KMS-11 (cell line): ENCODE data around the gene AOPEP.

Experiments used
- H2AFZ ChIP-seq: fragments of 200-600 bp; sonication (generic); 2 replicates; pipeline ENCODE4 v1.6.1; 2016; ENCODE audit warnings: antibody characterized with exemption, mixed run types, low read depth
- H3K27ac ChIP-seq: fragments of 200-600 bp; sonication (generic); 2 replicates; pipeline ENCODE4 v1.6.1; 2016; ENCODE audit warnings: mild to moderate bottlenecking, mixed run types
- H3K27me3 ChIP-seq: fragments of 200-600 bp; sonication (generic); 2 replicates; pipeline ENCODE4 v1.6.1; 2017; ENCODE audit warnings: mild to moderate bottlenecking, low read depth, mixed run types, moderate library complexity; ENCODE audit not compliant: insufficient read depth
- H3K36me3 ChIP-seq: fragments of 200-600 bp; sonication (generic); 2 replicates; pipeline ENCODE4 v1.6.1; 2017; ENCODE audit warnings: mild to moderate bottlenecking, mixed run types; ENCODE audit not compliant: insufficient read depth
- H3K4me1 ChIP-seq: fragments of 200-600 bp; sonication (generic); 2 replicates; pipeline ENCODE4 v1.6.1; 2016; ENCODE audit warnings: mild to moderate bottlenecking, low read depth, mixed run types; ENCODE audit not compliant: poor library complexity, severe bottlenecking
- H3K4me2 ChIP-seq: fragments of 200-600 bp; sonication (generic); 2 replicates; pipeline ENCODE4 v1.7.0; 2016; ENCODE audit warnings: mild to moderate bottlenecking, mixed run types
- H3K4me3 ChIP-seq: fragments of 200-600 bp; sonication (generic); IDR thresholded peaks from 2 replicates; pipeline ENCODE4 v1.6.1; 2017; ENCODE audit warnings: low read depth, low read length, mixed read lengths; ENCODE audit not compliant: insufficient read depth
- H3K79me2 ChIP-seq: fragments of 200-600 bp; sonication (generic); 2 replicates; pipeline ENCODE4 v1.6.1; 2016; ENCODE audit warnings: low read depth, mixed run types; ENCODE audit not compliant: insufficient read depth
- H3K9ac ChIP-seq: fragments of 200-600 bp; sonication (generic); 2 replicates; pipeline ENCODE4 v1.6.1; 2016; ENCODE audit warnings: mild to moderate bottlenecking, mixed run types
- H4K20me1 ChIP-seq: fragments of 200-600 bp; sonication (generic); 2 replicates; pipeline ENCODE4 v1.6.1; 2016; ENCODE audit warnings: mild to moderate bottlenecking, mixed run types; ENCODE audit not compliant: insufficient read depth
- TF ChIP-seq, protein P1 (sequence below): fragments of 200-600 bp; sonication (generic); conservative IDR thresholded peaks from 2 replicates; pipeline ENCODE4 v1.6.1; 2017; ENCODE audit warnings: low read depth, mild to moderate bottlenecking, antibody characterized with exemption, low read length, moderate library complexity, mixed read lengths

AOPEP gene

GRCh38 chr9:95001720-95002119 is 275.2 kb downstream of the AOPEP start:
- Histone ChIP-seq H3K27me3 (no peaks in the 10 kb centered on the region; the same call in 1 of the 2 replicates), H3K79me2 (no peaks in the 10 kb centered on the region), H3K9ac (no peak overlapping the region), H2AFZ (no peak overlapping the region), H3K4me2 (no peak overlapping the region), H3K36me3 (no peaks in the 10 kb centered on the region), H3K4me3 (no peak overlapping the region), H3K27ac (no peak overlapping the region), H4K20me1 (no peaks in the 10 kb centered on the region), H3K4me1 (no peaks in the 10 kb centered on the region)
- TF ChIP-seq, protein P1, sequence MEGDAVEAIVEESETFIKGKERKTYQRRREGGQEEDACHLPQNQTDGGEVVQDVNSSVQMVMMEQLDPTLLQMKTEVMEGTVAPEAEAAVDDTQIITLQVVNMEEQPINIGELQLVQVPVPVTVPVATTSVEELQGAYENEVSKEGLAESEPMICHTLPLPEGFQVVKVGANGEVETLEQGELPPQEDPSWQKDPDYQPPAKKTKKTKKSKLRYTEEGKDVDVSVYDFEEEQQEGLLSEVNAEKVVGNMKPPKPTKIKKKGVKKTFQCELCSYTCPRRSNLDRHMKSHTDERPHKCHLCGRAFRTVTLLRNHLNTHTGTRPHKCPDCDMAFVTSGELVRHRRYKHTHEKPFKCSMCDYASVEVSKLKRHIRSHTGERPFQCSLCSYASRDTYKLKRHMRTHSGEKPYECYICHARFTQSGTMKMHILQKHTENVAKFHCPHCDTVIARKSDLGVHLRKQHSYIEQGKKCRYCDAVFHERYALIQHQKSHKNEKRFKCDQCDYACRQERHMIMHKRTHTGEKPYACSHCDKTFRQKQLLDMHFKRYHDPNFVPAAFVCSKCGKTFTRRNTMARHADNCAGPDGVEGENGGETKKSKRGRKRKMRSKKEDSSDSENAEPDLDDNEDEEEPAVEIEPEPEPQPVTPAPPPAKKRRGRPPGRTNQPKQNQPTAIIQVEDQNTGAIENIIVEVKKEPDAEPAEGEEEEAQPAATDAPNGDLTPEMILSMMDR: no peak

GRCh38 chr9:95003689-95004410 is 277.4 kb downstream of the AOPEP start:
- Histone ChIP-seq H3K4me2 (peak overlapping the region; percentile 86), H2AFZ (peak overlapping the region; percentile 81), H3K27ac (no peak overlapping the region), H3K27me3 (no peaks in the 10 kb centered on the region; the same call in 1 of the 2 replicates), H3K4me1 (no peaks in the 10 kb centered on the region), H3K36me3 (no peaks in the 10 kb centered on the region), H4K20me1 (no peaks in the 10 kb centered on the region), H3K79me2 (no peaks in the 10 kb centered on the region), H3K4me3 (no peak overlapping the region), H3K9ac (peak overlapping the region; percentile 39; the same call in 1 of the 2 replicates)
- TF ChIP-seq, protein P1: no peak

GRCh38 chr9:95004411-95005277 is 278.1 kb downstream of the AOPEP start:
- H3K9ac ChIP-seq: peak overlapping the region; percentile 39; the same call in 1 of the 2 replicates
- H3K27me3 ChIP-seq: no peaks in the 10 kb centered on the region; the same call in 1 of the 2 replicates
- H3K27ac ChIP-seq: no peak overlapping the region
- peak overlapping the region; percentile 86 for H3K4me2 ChIP-seq
- peak overlapping the region; percentile 81 for H2AFZ ChIP-seq
- no peaks in the 10 kb centered on the region for H3K36me3 ChIP-seq
- H3K79me2 ChIP-seq: no peaks in the 10 kb centered on the region
- no peaks in the 10 kb centered on the region for H4K20me1 ChIP-seq
- no peaks in the 10 kb centered on the region for H3K4me1 ChIP-seq
- H3K4me3 ChIP-seq: no peak overlapping the region
- TF ChIP-seq, protein P1: no peak

GRCh38 chr9:95005278-95006143 is 279.0 kb downstream of the AOPEP start:
- no peaks in the 10 kb centered on the region for H3K36me3 ChIP-seq
- no peak overlapping the region for H3K27ac ChIP-seq
- H2AFZ ChIP-seq: no peak overlapping the region
- no peaks in the 10 kb centered on the region; the same call in 1 of the 2 replicates for H3K27me3 ChIP-seq
- H3K4me1 ChIP-seq: no peaks in the 10 kb centered on the region
- no peaks in the 10 kb centered on the region for H4K20me1 ChIP-seq
- no peaks in the 10 kb centered on the region for H3K79me2 ChIP-seq
- no peak overlapping the region for H3K4me3 ChIP-seq
- H3K4me2 ChIP-seq: no peak overlapping the region
- H3K9ac ChIP-seq: no peak overlapping the region
- TF ChIP-seq, protein P1: no peak
